ENCODE measurements around the gene VWA7.
"Not testable (repeated sequence)": the region's sequence is repeated elsewhere in the genome, so short reads cannot be mapped to it uniquely, and the experiment has no call there.

The VWA7 gene

GRCh38 chr6:31799781-31800180, 22.7 kb upstream of the VWA7 start:
- Histone ChIP-seq H3K4me1 (ENCODE audit: control insufficient read depth, insufficient read depth, low read length, poor library complexity, severe bottlenecking) (no peaks in the 10 kb centered on the region), H3K27ac (ENCODE audit: low read depth, low read length, severe bottlenecking) (no peak overlapping the region), H3K36me3 (ENCODE audit: control insufficient read depth, insufficient read depth, low read length) (peaks cover 52% of the 10 kb centered on the region), H3K9me3 (ENCODE audit: control insufficient read depth, low read length) (no peaks in the 10 kb centered on the region), H3K4me3 (ENCODE audit: extremely low read depth, insufficient read depth, low read length, poor library complexity, severe bottlenecking) (no peak overlapping the region)
- 100% methylated on average over 1 of the region's 12 CpGs for WGBS, 2 experiments (ENCODE audit: insufficient coverage in 2 of 2)

GRCh38 chr6:31797588-31797987, 20.5 kb upstream of the VWA7 start:
- Histone ChIP-seq H3K9me3 (ENCODE audit: control insufficient read depth, low read length) (no peaks in the 10 kb centered on the region), H3K36me3 (ENCODE audit: control insufficient read depth, insufficient read depth, low read length) (peaks cover 47% of the 10 kb centered on the region), H3K4me3 (ENCODE audit: extremely low read depth, insufficient read depth, low read length, poor library complexity, severe bottlenecking) (no peak overlapping the region), H3K4me1 (ENCODE audit: control insufficient read depth, insufficient read depth, low read length, poor library complexity, severe bottlenecking) (peaks cover 12% of the 10 kb centered on the region), H3K27ac (ENCODE audit: low read depth, low read length, severe bottlenecking) (no peak overlapping the region)
- WGBS, 2 experiments (ENCODE audit: insufficient coverage in 2 of 2): 96 to 100% methylated on average over 1 to 5 of the region's 5 CpGs

- no peaks in the 10 kb centered on the region for H3K9me3 ChIP-seq (ENCODE audit: control insufficient read depth, low read length)
- H3K27ac ChIP-seq (ENCODE audit: low read depth, low read length, severe bottlenecking): no peak overlapping the region
- H3K36me3 ChIP-seq (ENCODE audit: control insufficient read depth, insufficient read depth, low read length): peaks cover 47% of the 10 kb centered on the region
- peaks cover 14% of the 10 kb centered on the region for H3K4me1 ChIP-seq (ENCODE audit: control insufficient read depth, insufficient read depth, low read length, poor library complexity, severe bottlenecking)
- H3K4me3 ChIP-seq (ENCODE audit: extremely low read depth, insufficient read depth, low read length, poor library complexity, severe bottlenecking): no peak overlapping the region
- WGBS, 2 experiments (ENCODE audit: insufficient coverage in 2 of 2): 93% methylated on average over 2 of the region's 2 CpGs; no CpG with 5 or more reads in 1 of the 2 experiments
Observed at GRCh38 chr6:31796993-31797385, 19.9 kb upstream of the VWA7 start.

GRCh38 chr6:31795616-31796298, 18.6 kb upstream of the VWA7 start, which contains the start of gene VARS1:
Gene VARS1, minus strand, starts transcription at chr6:31795752. Its CDS starts 535 bp downstream, at chr6:31795217.
- Histone ChIP-seq H3K9me3 (ENCODE audit: control insufficient read depth, low read length) (no peaks in the 10 kb centered on the region), H3K27ac (ENCODE audit: low read depth, low read length, severe bottlenecking) (peak within 1 kb of the TSS; percentile 98), H3K36me3 (ENCODE audit: control insufficient read depth, insufficient read depth, low read length) (peaks cover 45% of the 10 kb centered on the region), H3K4me3 (ENCODE audit: extremely low read depth, insufficient read depth, low read length, poor library complexity, severe bottlenecking) (peak within 1 kb of the TSS; percentile 82), H3K4me1 (ENCODE audit: control insufficient read depth, insufficient read depth, low read length, poor library complexity, severe bottlenecking) (peaks cover 14% of the 10 kb centered on the region)
- 4% methylated on average over 65 to 66 of the region's 75 CpGs for WGBS, 2 experiments (ENCODE audit: insufficient coverage in 2 of 2)

- peaks cover 14% of the 10 kb centered on the region for H3K4me1 ChIP-seq (ENCODE audit: control insufficient read depth, insufficient read depth, low read length, poor library complexity, severe bottlenecking)
- peak overlapping the region; percentile 82 for H3K4me3 ChIP-seq (ENCODE audit: extremely low read depth, insufficient read depth, low read length, poor library complexity, severe bottlenecking)
- H3K36me3 ChIP-seq (ENCODE audit: control insufficient read depth, insufficient read depth, low read length): peaks cover 52% of the 10 kb centered on the region
- 0 to 1% methylated on average over 26 to 32 of the region's 44 CpGs for WGBS, 2 experiments (ENCODE audit: insufficient coverage in 2 of 2)
- no peaks in the 10 kb centered on the region for H3K9me3 ChIP-seq (ENCODE audit: control insufficient read depth, low read length)
- peak overlapping the region; percentile 98 for H3K27ac ChIP-seq (ENCODE audit: low read depth, low read length, severe bottlenecking)
Observed at GRCh38 chr6:31794866-31795615, 17.9 kb upstream of the VWA7 start.

- H3K36me3 ChIP-seq (ENCODE audit: control insufficient read depth, insufficient read depth, low read length): peaks cover 58% of the 10 kb centered on the region
- no peaks in the 10 kb centered on the region for H3K9me3 ChIP-seq (ENCODE audit: control insufficient read depth, low read length)
- H3K4me3 ChIP-seq (ENCODE audit: extremely low read depth, insufficient read depth, low read length, poor library complexity, severe bottlenecking): peak overlapping the region; percentile 82
- peaks cover 14% of the 10 kb centered on the region for H3K4me1 ChIP-seq (ENCODE audit: control insufficient read depth, insufficient read depth, low read length, poor library complexity, severe bottlenecking)
- no peak overlapping the region for H3K27ac ChIP-seq (ENCODE audit: low read depth, low read length, severe bottlenecking)
- WGBS, 2 experiments (ENCODE audit: insufficient coverage in 2 of 2): 15 to 19% methylated on average over 7 of the region's 7 CpGs
Observed at GRCh38 chr6:31794294-31794865, 17.3 kb upstream of the VWA7 start.

GRCh38 chr6:31793927-31794245, 16.8 kb upstream of the VWA7 start:
- WGBS, 2 experiments (ENCODE audit: insufficient coverage in 2 of 2): 88 to 94% methylated on average over 4 to 6 of the region's 6 CpGs
- H3K4me3 ChIP-seq (ENCODE audit: extremely low read depth, insufficient read depth, low read length, poor library complexity, severe bottlenecking): peak overlapping the region; percentile 82
- H3K36me3 ChIP-seq (ENCODE audit: control insufficient read depth, insufficient read depth, low read length): peaks cover 62% of the 10 kb centered on the region
- not testable (repeated sequence) for H3K27ac ChIP-seq (ENCODE audit: low read depth, low read length, severe bottlenecking); H3K9me3 ChIP-seq (ENCODE audit: control insufficient read depth, low read length)
- H3K4me1 ChIP-seq (ENCODE audit: control insufficient read depth, insufficient read depth, low read length, poor library complexity, severe bottlenecking): peaks cover 14% of the 10 kb centered on the region

GRCh38 chr6:31792761-31793171, 15.6 kb upstream of the VWA7 start:
- Histone ChIP-seq H3K9me3 (ENCODE audit: control insufficient read depth, low read length) (no peaks in the 10 kb centered on the region), H3K36me3 (ENCODE audit: control insufficient read depth, insufficient read depth, low read length) (peaks cover 59% of the 10 kb centered on the region), H3K27ac (ENCODE audit: low read depth, low read length, severe bottlenecking) (peak overlapping the region; percentile 16), H3K4me1 (ENCODE audit: control insufficient read depth, insufficient read depth, low read length, poor library complexity, severe bottlenecking) (peaks cover 14% of the 10 kb centered on the region), H3K4me3 (ENCODE audit: extremely low read depth, insufficient read depth, low read length, poor library complexity, severe bottlenecking) (no peak overlapping the region)
- 94 to 96% methylated on average over 7 to 10 of the region's 12 CpGs for WGBS, 2 experiments (ENCODE audit: insufficient coverage in 2 of 2)

GRCh38 chr6:31792090-31792374, 14.9 kb upstream of the VWA7 start:
- WGBS, 2 experiments (ENCODE audit: insufficient coverage in 2 of 2): 100% methylated on average over 1 of the region's 3 CpGs
- peaks cover 59% of the 10 kb centered on the region for H3K36me3 ChIP-seq (ENCODE audit: control insufficient read depth, insufficient read depth, low read length)
- no peaks in the 10 kb centered on the region for H3K9me3 ChIP-seq (ENCODE audit: control insufficient read depth, low read length)
- H3K4me3 ChIP-seq (ENCODE audit: extremely low read depth, insufficient read depth, low read length, poor library complexity, severe bottlenecking): no peak overlapping the region
- H3K4me1 ChIP-seq (ENCODE audit: control insufficient read depth, insufficient read depth, low read length, poor library complexity, severe bottlenecking): peaks cover 14% of the 10 kb centered on the region
- H3K27ac ChIP-seq (ENCODE audit: low read depth, low read length, severe bottlenecking): no peak overlapping the region

GRCh38 chr6:31791324-31792089, 14.4 kb upstream of the VWA7 start:
- no peak overlapping the region for H3K4me3 ChIP-seq (ENCODE audit: extremely low read depth, insufficient read depth, low read length, poor library complexity, severe bottlenecking)
- WGBS, 2 experiments (ENCODE audit: insufficient coverage in 2 of 2): 59 to 76% methylated on average over 8 to 10 of the region's 12 CpGs
- H3K27ac ChIP-seq (ENCODE audit: low read depth, low read length, severe bottlenecking): no peak overlapping the region
- peaks cover 14% of the 10 kb centered on the region for H3K4me1 ChIP-seq (ENCODE audit: control insufficient read depth, insufficient read depth, low read length, poor library complexity, severe bottlenecking)
- no peaks in the 10 kb centered on the region for H3K9me3 ChIP-seq (ENCODE audit: control insufficient read depth, low read length)
- H3K36me3 ChIP-seq (ENCODE audit: control insufficient read depth, insufficient read depth, low read length): peaks cover 62% of the 10 kb centered on the region

Data from mesodermal cell (in vitro differentiated cells).